GM12878 (cell line): ENCODE results near the gene CASQ1. TPM values are rescaled to one million over a fixed set of nuclear protein-coding genes. Genes with fewer than 3 reads are reported as not detected.

ENCODE experiments used
- ATAC-seq: fragments of 200-7000 bp; cut with Tn5 transposase; 3 replicates; pipeline ENCODE4 v1.9.1; 2020; ENCODE audit warnings: mild to moderate bottlenecking, moderate library complexity
- BruUV-seq: library from RNA; stranded (reverse); fragments of 400-500 nt; replicated peaks from 2 replicates; lab custom pipeline; 2021; lab: Mats Ljungman, UMichigan
- CTCF ChIA-PET: fragments of 300-600 bp; sonication (Branson Sonifier 250); formaldehyde crosslinking; extraction: SDS; loops from one replicate; lab custom pipeline; 2021; ENCODE audit warnings: inconsistent platforms; lab: Yijun Ruan, JAX
- POLR2A ChIA-PET: fragments of 350-600 bp; formaldehyde crosslinking; extraction: SDS; loops from one replicate; lab custom pipeline; 2021; ENCODE audit warnings: inconsistent platforms; lab: Charles Lee
- RAD21 ChIA-PET: fragments of 300-600 bp; sonication (Branson Sonifier 250); formaldehyde crosslinking; loops from one replicate; lab custom pipeline; 2023; ENCODE audit warnings: antibody characterized with exemption; ENCODE audit not compliant: unreplicated experiment; lab: Charles Lee
- SMC1A ChIA-PET: fragments of 300-600 bp; sonication (Branson Sonifier 250); formaldehyde crosslinking; loops from one replicate; lab custom pipeline; 2023; ENCODE audit not compliant: unreplicated experiment, uncharacterized antibody; lab: Charles Lee
- DNase-seq: peaks from one replicate; pipeline ENCODE4 v3.0.0-alpha.2; 2011; ENCODE audit warnings: low read depth, low spot score
- FAIRE-seq: peaks from 3 replicates; lab custom pipeline; 2011; peaks lifted over from hg19 to GRCh38; lab: Jason Lieb, UNC
- H2AFZ ChIP-seq: 2 replicates; pipeline ENCODE4 v1.6.0; 2011; ENCODE audit warnings: low read depth, low read length, control low read depth; ENCODE audit not compliant: control insufficient read depth
- H3K27ac ChIP-seq: 2 replicates; pipeline ENCODE4 v1.5.1; 2011; ENCODE audit warnings: control low read depth; ENCODE audit not compliant: control insufficient read depth, insufficient read depth
- H3K27me3 ChIP-seq, 2 experiments: replicated peaks in 1 of 2; 2 replicates each; pipeline versions ENCODE4 v1.6.0 to v1.6.1; 2011; ENCODE audit warnings: low read length in 1 of 2; ENCODE audit not compliant: control insufficient read depth in 2 of 2, insufficient read depth in 2 of 2
- H3K36me3 ChIP-seq, 2 experiments: 2 replicates each; pipeline ENCODE4 v1.5.1; 2011; ENCODE audit warnings: low read length in 1 of 2; ENCODE audit not compliant: control insufficient read depth in 2 of 2, insufficient read depth in 2 of 2
- H3K4me1 ChIP-seq: 2 replicates; pipeline ENCODE4 v1.6.1; 2011; ENCODE audit warnings: mild to moderate bottlenecking, low read length, moderate library complexity, mixed read lengths; ENCODE audit not compliant: control insufficient read depth, insufficient read depth
- H3K4me2 ChIP-seq: 2 replicates; pipeline ENCODE4 v1.6.0; 2011; ENCODE audit warnings: control low read depth; ENCODE audit not compliant: control insufficient read depth, insufficient read depth
- H3K4me3 ChIP-seq: fragments of 200-600 bp; sonication (generic); 2 replicates; pipeline ENCODE4 v1.5.1; 2016
- H3K79me2 ChIP-seq: 2 replicates; pipeline ENCODE4 v1.6.0; 2011; ENCODE audit warnings: low read length; ENCODE audit not compliant: control insufficient read depth, insufficient read depth
- H3K9ac ChIP-seq: 2 replicates; pipeline ENCODE4 v1.8.0; 2011; ENCODE audit warnings: low read length, control low read depth, mixed read lengths; ENCODE audit not compliant: control insufficient read depth, insufficient read depth
- H3K9me3 ChIP-seq: replicated peaks from 3 replicates; pipeline ENCODE4 v1.5.1; 2011; ENCODE audit warnings: mild to moderate bottlenecking, low read length; ENCODE audit not compliant: control insufficient read depth, insufficient read depth
- H4K20me1 ChIP-seq: 2 replicates; pipeline ENCODE4 v1.6.0; 2011; ENCODE audit not compliant: control insufficient read depth, insufficient read depth
- BMI1 ChIP-seq: fragments of 450-650 bp; IDR thresholded peaks from 2 replicates; pipeline ENCODE4 v1.6.1; 2016; ENCODE audit warnings: mild to moderate bottlenecking, moderate library complexity, borderline replicate concordance
- POLR2AphosphoS5 ChIP-seq: IDR thresholded peaks from 2 replicates; pipeline ENCODE4 v1.6.1; 2011; ENCODE audit warnings: mild to moderate bottlenecking, low read length, inconsistent platforms
- SREBF1 ChIP-seq: IDR thresholded peaks from 2 replicates; pipeline ENCODE4 v1.6.1; 2012; ENCODE audit warnings: mild to moderate bottlenecking, low read length
- ZBTB4 ChIP-seq: fragments of 450-650 bp; formaldehyde crosslinking; IDR thresholded peaks from 2 replicates; pipeline ENCODE4 v1.4.0; 2022; ENCODE audit warnings: mild to moderate bottlenecking, moderate library complexity
- WGBS: methylation state at CpG from one replicate; pipeline ENCODE4 v1.1.6; 2016; ENCODE audit warnings: low lambda C conversion rate; ENCODE audit not compliant: insufficient replicate concordance, insufficient coverage; ENCODE audit errors: missing lambda C conversion rate; 5-methylcytosine and 5-hydroxymethylcytosine counted together
- in situ Hi-C: fragments of 300-500 bp; cut with MboI; formaldehyde crosslinking; loops from 9 replicates; pipeline ENCODE4 v1.14.3; 2018; ENCODE audit warnings: mixed read lengths
- intact Hi-C: fragments of 100-400 bp; cut with micrococcal nuclease; formaldehyde crosslinking; loops from one replicate; pipeline ENCODE4 v1.14.2; 2022; ENCODE audit not compliant: unreplicated experiment
- polyA plus RNA-seq, 11 experiments: library from polyadenylated mRNA; depleted of rRNA in 4 of 11; unstranded in 6 of 11; stranded (reverse) in 5 of 11; fragments of >200 nt; fragmentation: Nextera tagmentation in 4 of 11; fragmentation: Illumina TruSeq in 1 of 11; extraction: Ambion mirVana in 4 of 11; extraction: Trizol in 1 of 11; gene quantifications; 1 replicate in 1 of 11; 2 replicates in 10 of 11; pipeline versions ENCODE4 v1.2.1 to v1.2.3, GENCODE V29; 2011 to 2016; ENCODE audit warnings: inconsistent platforms in 2 of 11, missing spikeins in 2 of 11, low read depth in 1 of 11
- total RNA-seq, 4 experiments: library from RNA; depleted of rRNA in 3 of 4; stranded (reverse); fragments of >200 nt in 3 of 4; fragmentation: Illumina TruSeq in 1 of 4; extraction: Trizol in 1 of 4; gene quantifications; 2 replicates each; pipeline versions ENCODE4 v1.2.1 to v1.2.3, GENCODE V29; 2013 to 2021

The CASQ1 gene
- total and polyA plus RNA-seq, 10 of the 15 experiments (the other 5 are each of a cell fraction or from before 2014, with no cell fraction given) = 0.10 to 0.77 (median 0.34) TPM

GRCh38 chr1:160207771-160208556 lies 17.6 kb downstream of the CASQ1 start:
- Histone ChIP-seq H3K79me2 (peaks cover 35% of the 10 kb centered on the region), H3K27ac (no peak overlapping the region), H3K9me3 (no peaks in the 10 kb centered on the region), H3K9ac (no peak overlapping the region; the same call in 1 of the 2 replicates), H3K36me3 (peaks cover 14% of the 10 kb centered on the region in 2 experiments; a peak in 3 of 4 replicates), H3K27me3 (no peaks in the 10 kb centered on the region), H3K4me2 (peak overlapping the region; percentile 82), H2AFZ (no peak overlapping the region), H3K4me1 (peaks cover 26% of the 10 kb centered on the region), H3K4me3 (no peak overlapping the region), H4K20me1 (no peaks in the 10 kb centered on the region)
- DNase-seq (no peak), ATAC-seq (no peak), FAIRE-seq (no peak)
- ChIA-PET CTCF (interaction anchor here (0.7 to 7.7 kb wide), 11 partner anchors 10 to 167 kb away, joined by 3 to 46 read pairs (median 4); partner anchors contain the start of gene DCAF8), POLR2A (interaction anchor here (0.8 to 1.8 kb wide), 5 partner anchors 41 to 130 kb away, joined by 3 to 5 read pairs (median 3); no protein-coding TSS in a partner anchor), SMC1A (interaction anchor here (0.8 to 11.5 kb wide), 9 partner anchors 10 to 83 kb away, joined by 3 to 95 read pairs (median 7); no protein-coding TSS in a partner anchor), RAD21 (interaction anchor here (1.2 to 3.2 kb wide), 4 partner anchors 8 to 84 kb away, joined by 3 to 16 read pairs (median 7); no protein-coding TSS in a partner anchor)
- BruUV-seq = no TSS peak
- intact Hi-C loops = no loop called here
- TF ChIP-seq SREBF1 (no peak), POLR2AphosphoS5 (peak; percentile 25; the same call in 1 of the 2 replicates)
- in situ Hi-C loops = no loop called here
- 75% methylated on average over 9 of the region's 9 CpGs for WGBS

GRCh38 chr1:160208557-160209320 lies 18.4 kb downstream of the CASQ1 start:
- Histone ChIP-seq H3K36me3 (peaks cover 17 to 19% of the 10 kb centered on the region in 2 experiments; a peak in 3 of 4 replicates), H3K9ac (no peak overlapping the region), H2AFZ (no peak overlapping the region), H3K4me3 (no peak overlapping the region), H4K20me1 (no peaks in the 10 kb centered on the region), H3K27me3 (no peaks in the 10 kb centered on the region), H3K27ac (no peak overlapping the region), H3K79me2 (peaks cover 35% of the 10 kb centered on the region), H3K9me3 (no peaks in the 10 kb centered on the region), H3K4me1 (peaks cover 26% of the 10 kb centered on the region), H3K4me2 (peak overlapping the region; percentile 82; the same call in 1 of the 2 replicates)
- no peak for FAIRE-seq
- ChIA-PET SMC1A (interaction anchor here (0.8 to 11.5 kb wide), 6 partner anchors 11 to 83 kb away, joined by 3 to 95 read pairs (median 10); no protein-coding TSS in a partner anchor), CTCF (interaction anchor here (1.0 to 7.7 kb wide), 9 partner anchors 10 to 167 kb away, joined by 3 to 46 read pairs (median 4); partner anchors contain the start of gene DCAF8), POLR2A (interaction anchor here (0.8 to 1.0 kb wide), 3 partner anchors 40 to 71 kb away, joined by 3 read pairs; no protein-coding TSS in a partner anchor), RAD21 (interaction anchor here (1.9 to 3.2 kb wide), 3 partner anchors 16 to 83 kb away, joined by 6 to 16 read pairs (median 8); no protein-coding TSS in a partner anchor)
- in situ Hi-C loops = no loop called here
- no peak for ATAC-seq
- TF ChIP-seq ZBTB4 (CRISPR knock-in tag) (no peak), BMI1 (peak; percentile 43; the same call in 1 of the 2 replicates)
- BruUV-seq = no TSS peak
- intact Hi-C loops = no loop called here
- WGBS = 73% methylated on average over 6 of the region's 6 CpGs
- no peak for DNase-seq
